Right lobe of liver (tissue), 4 donors: ENCODE data around the gene UPB1.

Experiments used
- CTCF ChIP-seq, 4 donors: fragments of 200-600 bp in 3 of 4; fragments of 450-650 bp in 1 of 4; IDR thresholded peaks; one replicate each; pipeline versions ENCODE4 v1.5.1 to v1.8.0; 2016 to 2022; ENCODE audit warnings: antibody characterized with exemption in 4 of 4, mild to moderate bottlenecking in 2 of 4
- POLR2A ChIP-seq: fragments of 450-650 bp; IDR thresholded peaks from one replicate; pipeline ENCODE4 v1.6.1; 2017; ENCODE audit warnings: antibody characterized with exemption, mild to moderate bottlenecking
- donor health status: DM: no; HTN: no; CAD: no.
- donor health status: DM: no; HTN: no; CAD: no.
- donor health status: DM: no; HTN: yes; CAD: no.

- TF ChIP-seq CTCF (IDR thresholded peaks at IDR 0.05) (no peak), POLR2A (no peak)
Measured at GRCh38 chr22:24465975-24466374, 29.2 kb upstream of the UPB1 start.
